ENCODE measurements around the gene ZFP57. TPM values are rescaled to one million over a fixed set of nuclear protein-coding genes. Genes with fewer than 3 reads are reported as not detected.

Gene ZFP57
- total RNA-seq, 1 experiment from 2014 or later: 6.4 TPM

GRCh38 chr6:29728875-29729270 lies 47.9 kb upstream of the ZFP57 start (continued):
- TF ChIP-seq FOXP4 (CRISPR knock-in tag; IDR thresholded peaks at IDR 0.05) (no peak), AFF4 (CRISPR knock-in tag; IDR thresholded peaks at IDR 0.05; ENCODE audit: borderline replicate concordance) (no peak), CDX4 (CRISPR knock-in tag; IDR thresholded peaks at IDR 0.05; ENCODE audit: borderline replicate concordance) (no peak), USF2 (CRISPR knock-in tag; IDR thresholded peaks at IDR 0.05) (no peak), ETV6 (CRISPR knock-in tag; IDR thresholded peaks at IDR 0.05) (no peak), JUN (CRISPR knock-in tag; IDR thresholded peaks at IDR 0.05) (no peak), CREB1 (CRISPR knock-in tag; IDR thresholded peaks at IDR 0.05) (no peak), IRF1 (CRISPR knock-in tag; IDR thresholded peaks at IDR 0.05) (no peak), IRF2 (CRISPR knock-in tag; IDR thresholded peaks at IDR 0.05; ENCODE audit: borderline replicate concordance, low read depth) (no peak), ZNF425 (CRISPR knock-in tag; conservative IDR thresholded peaks at IDR 0.05) (no peak)

GRCh38 chr6:29728173-29728874 lies 47.4 kb upstream of the ZFP57 start:
- 0 out of 2 replicates have a peak, but pooled peaks cover 3% of the 10 kb centered on the region for H3K4me1 Mint-ChIP-seq
- H3K9me3 Mint-ChIP-seq: no peaks in the 10 kb centered on the region
- H3K4me3 Mint-ChIP-seq: no peak overlapping the region
- DNase-seq (ENCODE audit: low spot score) (no peak), ATAC-seq (no peak)
- no peak for TF ChIP-seq ZNF121 (CRISPR knock-in tag; IDR thresholded peaks at IDR 0.05)
- TF ChIP-seq FOXP1 (CRISPR knock-in tag; IDR thresholded peaks at IDR 0.05; ENCODE audit: borderline replicate concordance): no peak
- no peak for TF ChIP-seq ZSCAN18 (CRISPR knock-in tag; IDR thresholded peaks at IDR 0.05)
- TF ChIP-seq KAT7 (CRISPR knock-in tag; IDR thresholded peaks at IDR 0.05; ENCODE audit: borderline replicate concordance): no peak
- no peak for TF ChIP-seq OVOL2 (CRISPR knock-in tag; IDR thresholded peaks at IDR 0.05; ENCODE audit: borderline replicate concordance)
- TF ChIP-seq TCF7 (CRISPR knock-in tag; IDR thresholded peaks at IDR 0.05; ENCODE audit: low read depth): no peak
- CTCF ChIA-PET: interaction anchor here (1.0 to 2.1 kb wide), 2 partner anchors 10 to 78 kb away, joined by 4 to 8 read pairs; no protein-coding TSS in a partner anchor
- POLR2A ChIA-PET: no interaction called here
- no peaks in the 10 kb centered on the region; the same call in 1 of the 2 replicates for H3K36me3 Mint-ChIP-seq
- H3K27ac Mint-ChIP-seq: no peak overlapping the region
- peaks cover 76% of the 10 kb centered on the region for H3K27me3 Mint-ChIP-seq (ENCODE audit: low read depth)

All from WTC11 (cell line).